ENCODE results near the gene SGIP1.

Gene SGIP1
- long read RNA-seq, donor 1, partial matches to known transcripts = 0 of 3 reads
- long read RNA-seq, donor 1, other reads (novel, unspliced or antisense) = 0 of 3 reads
- long read RNA-seq, donor 2 = 0 reads
- long read RNA-seq, donor 3, partial matches to known transcripts = 0 of 2 reads
- long read RNA-seq, donor 3, other reads (novel, unspliced or antisense) = 0 of 2 reads
- long read RNA-seq, donor 4 = 0 reads
- long read RNA-seq, donor 5, partial matches to known transcripts = 0 of 2 reads
- long read RNA-seq, donor 5, other reads (novel, unspliced or antisense) = 0 of 2 reads
- long read RNA-seq, donor 6, partial matches to known transcripts = 0 of 1 reads
- long read RNA-seq, donor 6, other reads (novel, unspliced or antisense) = 0 of 1 reads
- long read RNA-seq, donor 7, partial matches to known transcripts = 0 of 1 reads
- long read RNA-seq, donor 7, other reads (novel, unspliced or antisense) = 0 of 1 reads
- long read RNA-seq, donor 8 = 0 reads

- DNase-seq = peak; percentile 52
Measured at GRCh38 chr1:66533804-66534740, at the start of gene SGIP1. SGIP1 (plus strand) TSS chr1:66534153; CDS start chr1:66534359, 206 bp downstream.

GRCh38 chr1:66489151-66489550 lies 44.8 kb upstream of the SGIP1 start:
- no peak for DNase-seq

GRCh38 chr1:66489972-66490601 lies 43.9 kb upstream of the SGIP1 start:
- no peak for DNase-seq

GRCh38 chr1:66490816-66491215 lies 43.1 kb upstream of the SGIP1 start:
- DNase-seq = no peak

GRCh38 chr1:66492424-66492823 lies 41.5 kb upstream of the SGIP1 start:
- no peak for DNase-seq

- DNase-seq = no peak
Measured at GRCh38 chr1:66493731-66494130, 40.2 kb upstream of the SGIP1 start.

- no peak for DNase-seq
Measured at GRCh38 chr1:66494482-66494881, 39.5 kb upstream of the SGIP1 start.

- no peak for DNase-seq
Measured at GRCh38 chr1:66495495-66495894, 38.5 kb upstream of the SGIP1 start.

- DNase-seq = no peak
Measured at GRCh38 chr1:66497910-66498309, 36.0 kb upstream of the SGIP1 start.

- no peak for DNase-seq
Measured at GRCh38 chr1:66500301-66500700, 33.7 kb upstream of the SGIP1 start.

GRCh38 chr1:66502086-66502485 lies 31.9 kb upstream of the SGIP1 start:
- DNase-seq = no peak

GRCh38 chr1:66503841-66504470 lies 30.0 kb upstream of the SGIP1 start:
- DNase-seq = no peak

- DNase-seq = no peak
Measured at GRCh38 chr1:66505671-66506392, 28.1 kb upstream of the SGIP1 start.

- DNase-seq = no peak
Measured at GRCh38 chr1:66506393-66506687, 27.6 kb upstream of the SGIP1 start.

GRCh38 chr1:66506991-66507390 lies 27.0 kb upstream of the SGIP1 start:
- DNase-seq = no peak

- no peak for DNase-seq
Measured at GRCh38 chr1:66510407-66510806, 23.5 kb upstream of the SGIP1 start.

- DNase-seq = no peak
Measured at GRCh38 chr1:66511118-66511517, 22.8 kb upstream of the SGIP1 start.

GRCh38 chr1:66517959-66518358 lies 16.0 kb upstream of the SGIP1 start:
- DNase-seq = no peak

- no peak for DNase-seq
Measured at GRCh38 chr1:66518654-66519053, 15.3 kb upstream of the SGIP1 start.

GRCh38 chr1:66519992-66520391 lies 14.0 kb upstream of the SGIP1 start:
- no peak for DNase-seq

- no peak for DNase-seq
Measured at GRCh38 chr1:66520655-66521054, 13.3 kb upstream of the SGIP1 start.
